Ascending aorta (tissue), 2 donors: ENCODE results near the gene C1QA. TPM values are rescaled to one million over a fixed set of nuclear protein-coding genes. Genes with fewer than 3 reads are reported as not detected.

Experiments used
- DNase-seq, 2 donors: peaks; one replicate each; pipeline ENCODE4 v3.0.0-alpha.2; 2019; ENCODE audit warnings: low spot score in 2 of 2
- H3K27ac ChIP-seq, 2 donors: fragments of 200-600 bp; sonication (generic); one replicate each; pipeline ENCODE4 v1.5.1; 2016 to 2017; ENCODE audit warnings: mild to moderate bottlenecking in 1 of 2
- H3K27me3 ChIP-seq: fragments of 200-600 bp; sonication (generic); one replicate; pipeline ENCODE4 v1.5.1; 2017
- H3K36me3 ChIP-seq, 2 donors: fragments of 200-600 bp; sonication (generic); one replicate each; pipeline ENCODE4 v1.5.1; 2016
- H3K4me1 ChIP-seq, 2 donors: fragments of 200-600 bp; sonication (generic); one replicate each; pipeline ENCODE4 v1.5.1; 2016 to 2017; ENCODE audit warnings: mild to moderate bottlenecking in 1 of 2
- H3K4me3 ChIP-seq, 2 donors: fragments of 200-600 bp; sonication (generic); one replicate each; pipeline ENCODE4 v1.5.1; 2016 to 2017; ENCODE audit warnings: mild to moderate bottlenecking in 1 of 2
- H3K9me3 ChIP-seq, 2 donors: fragments of 200-600 bp; sonication (generic); one replicate each; pipeline ENCODE4 v1.5.1; 2016
- intact Hi-C: fragments of 100-400 bp; cut with DNase I; formaldehyde crosslinking; loops from one replicate; pipeline ENCODE4 v1.15.1; 2023
- total RNA-seq: library from RNA; depleted of rRNA; stranded (reverse); fragments of >200 nt; gene quantifications from one replicate; pipeline ENCODE4 v1.1.0, GENCODE V29; 2016
- TF ChIP-seq, protein P1 (sequence below), 3 experiments: fragments of 200-600 bp in 2 of 3; fragments of 450-650 bp in 1 of 3; sonication (generic) in 2 of 3; IDR thresholded peaks; one replicate each; pipeline ENCODE4 v1.5.1; 2016 to 2019; ENCODE audit warnings: antibody characterized with exemption in 3 of 3, mild to moderate bottlenecking in 1 of 3, moderate library complexity in 1 of 3

Gene C1QA
- total RNA-seq, 1 donor from 2014 or later = 202 TPM

DNA sequence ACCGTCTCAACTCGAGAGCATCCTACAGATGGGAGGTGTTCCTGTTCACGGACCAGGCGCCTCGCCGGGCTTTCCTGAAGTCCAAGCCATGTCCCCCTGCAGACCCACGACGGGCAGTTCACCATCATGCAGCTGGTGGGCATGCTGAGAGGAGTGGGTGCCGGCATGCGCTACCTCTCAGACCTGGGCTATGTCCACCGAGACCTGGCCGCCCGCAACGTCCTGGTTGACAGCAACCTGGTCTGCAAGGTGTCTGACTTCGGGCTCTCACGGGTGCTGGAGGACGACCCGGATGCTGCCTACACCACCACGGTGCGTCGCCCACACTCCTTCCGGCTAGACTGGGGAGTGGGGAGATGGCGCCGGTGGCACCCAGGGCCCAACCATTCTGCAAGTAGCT is 37.7 kb upstream of the C1QA start:
- Histone ChIP-seq H3K4me3 (no peak overlapping the region), H3K27me3 (peaks cover 3% of the 10 kb centered on the region), H3K4me1 (no peaks in the 10 kb centered on the region), H3K36me3 (no peaks in the 10 kb centered on the region), H3K9me3 (no peaks in the 10 kb centered on the region), H3K27ac (no peak overlapping the region)
- no peak for DNase-seq
- intact Hi-C loops = no loop called here
- TF ChIP-seq, protein P1, sequence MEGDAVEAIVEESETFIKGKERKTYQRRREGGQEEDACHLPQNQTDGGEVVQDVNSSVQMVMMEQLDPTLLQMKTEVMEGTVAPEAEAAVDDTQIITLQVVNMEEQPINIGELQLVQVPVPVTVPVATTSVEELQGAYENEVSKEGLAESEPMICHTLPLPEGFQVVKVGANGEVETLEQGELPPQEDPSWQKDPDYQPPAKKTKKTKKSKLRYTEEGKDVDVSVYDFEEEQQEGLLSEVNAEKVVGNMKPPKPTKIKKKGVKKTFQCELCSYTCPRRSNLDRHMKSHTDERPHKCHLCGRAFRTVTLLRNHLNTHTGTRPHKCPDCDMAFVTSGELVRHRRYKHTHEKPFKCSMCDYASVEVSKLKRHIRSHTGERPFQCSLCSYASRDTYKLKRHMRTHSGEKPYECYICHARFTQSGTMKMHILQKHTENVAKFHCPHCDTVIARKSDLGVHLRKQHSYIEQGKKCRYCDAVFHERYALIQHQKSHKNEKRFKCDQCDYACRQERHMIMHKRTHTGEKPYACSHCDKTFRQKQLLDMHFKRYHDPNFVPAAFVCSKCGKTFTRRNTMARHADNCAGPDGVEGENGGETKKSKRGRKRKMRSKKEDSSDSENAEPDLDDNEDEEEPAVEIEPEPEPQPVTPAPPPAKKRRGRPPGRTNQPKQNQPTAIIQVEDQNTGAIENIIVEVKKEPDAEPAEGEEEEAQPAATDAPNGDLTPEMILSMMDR (IDR thresholded peaks at IDR 0.05) = no peak

DNA sequence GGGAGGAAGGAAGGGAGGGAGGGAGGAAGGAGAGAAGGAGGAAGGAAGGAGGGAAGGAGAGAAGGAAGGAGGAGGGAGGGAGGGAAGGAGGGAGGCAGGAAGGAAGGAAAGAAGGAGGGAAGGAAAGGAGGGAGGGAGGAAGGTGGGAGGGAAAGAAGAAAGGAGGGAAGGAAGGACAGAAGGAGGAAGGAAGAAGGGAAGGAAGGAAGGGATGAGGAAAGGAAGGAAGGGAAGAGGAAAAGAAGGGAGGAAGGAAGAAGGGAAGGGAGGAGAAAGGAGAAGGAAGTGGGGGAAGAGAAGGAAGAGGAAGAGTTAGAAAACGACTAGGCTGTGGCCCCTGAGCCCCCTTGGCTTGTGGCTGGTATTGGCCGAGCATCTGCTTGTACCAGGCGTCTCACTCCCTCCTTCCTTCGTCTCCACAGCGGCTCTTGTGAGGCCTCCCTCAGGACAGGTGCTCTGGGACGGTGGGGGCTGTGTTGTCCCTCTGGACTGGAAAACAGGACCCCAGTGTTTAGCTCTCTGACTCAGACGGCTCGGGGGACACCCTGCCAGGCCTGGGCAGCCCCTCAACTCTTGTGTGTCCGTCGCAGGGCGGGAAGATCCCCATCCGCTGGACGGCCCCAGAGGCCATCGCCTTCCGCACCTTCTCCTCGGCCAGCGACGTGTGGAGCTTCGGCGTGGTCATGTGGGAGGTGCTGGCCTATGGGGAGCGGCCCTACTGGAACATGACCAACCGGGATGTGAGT is 36.2 kb upstream of the C1QA start:
- peaks cover 3% of the 10 kb centered on the region for H3K27me3 ChIP-seq
- intact Hi-C loops = no loop called here

DNA sequence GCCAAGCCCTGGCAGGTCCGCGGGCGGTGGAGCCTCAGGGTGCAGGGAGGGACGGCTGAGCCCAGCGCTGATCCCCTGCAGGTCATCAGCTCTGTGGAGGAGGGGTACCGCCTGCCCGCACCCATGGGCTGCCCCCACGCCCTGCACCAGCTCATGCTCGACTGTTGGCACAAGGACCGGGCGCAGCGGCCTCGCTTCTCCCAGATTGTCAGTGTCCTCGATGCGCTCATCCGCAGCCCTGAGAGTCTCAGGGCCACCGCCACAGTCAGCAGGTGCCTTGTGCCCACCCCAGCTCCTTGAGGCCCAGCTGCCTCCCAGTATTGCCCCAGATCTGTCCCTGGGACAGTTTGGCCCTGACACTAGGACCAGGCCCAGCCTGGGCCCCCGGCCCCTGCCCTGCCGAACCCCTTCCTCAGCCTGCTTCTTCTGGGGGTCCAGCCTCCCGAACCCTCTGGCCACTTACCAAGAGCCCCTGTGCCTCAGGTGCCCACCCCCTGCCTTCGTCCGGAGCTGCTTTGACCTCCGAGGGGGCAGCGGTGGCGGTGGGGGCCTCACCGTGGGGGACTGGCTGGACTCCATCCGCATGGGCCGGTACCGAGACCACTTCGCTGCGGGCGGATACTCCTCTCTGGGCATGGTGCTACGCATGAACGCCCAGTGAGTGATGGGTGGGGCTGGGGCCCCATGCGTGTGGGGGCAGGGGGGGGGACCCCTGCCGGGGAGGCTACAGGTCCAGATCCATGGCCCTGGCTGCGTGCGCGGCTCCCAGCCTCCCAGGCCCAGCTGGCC is 35.4 kb upstream of the C1QA start:
- TF ChIP-seq, protein P1 (IDR thresholded peaks at IDR 0.05) = no peak
- H3K27me3 ChIP-seq = peaks cover 3% of the 10 kb centered on the region
- no peak for DNase-seq
- H3K9me3 ChIP-seq = no peaks in the 10 kb centered on the region
- no peak overlapping the region for H3K4me3 ChIP-seq
- intact Hi-C loops = no loop called here
- no peaks in the 10 kb centered on the region for H3K36me3 ChIP-seq
- no peaks in the 10 kb centered on the region for H3K4me1 ChIP-seq
- no peak overlapping the region for H3K27ac ChIP-seq

More for the DNA sequence above, 36.2 kb upstream of the C1QA start:
- Histone ChIP-seq H3K27ac (no peak overlapping the region), H3K36me3 (no peaks in the 10 kb centered on the region), H3K4me3 (no peak overlapping the region), H3K4me1 (no peaks in the 10 kb centered on the region), H3K9me3 (no peaks in the 10 kb centered on the region)
- no peak for DNase-seq
- TF ChIP-seq, protein P1 (IDR thresholded peaks at IDR 0.05) = no peak

DNA sequence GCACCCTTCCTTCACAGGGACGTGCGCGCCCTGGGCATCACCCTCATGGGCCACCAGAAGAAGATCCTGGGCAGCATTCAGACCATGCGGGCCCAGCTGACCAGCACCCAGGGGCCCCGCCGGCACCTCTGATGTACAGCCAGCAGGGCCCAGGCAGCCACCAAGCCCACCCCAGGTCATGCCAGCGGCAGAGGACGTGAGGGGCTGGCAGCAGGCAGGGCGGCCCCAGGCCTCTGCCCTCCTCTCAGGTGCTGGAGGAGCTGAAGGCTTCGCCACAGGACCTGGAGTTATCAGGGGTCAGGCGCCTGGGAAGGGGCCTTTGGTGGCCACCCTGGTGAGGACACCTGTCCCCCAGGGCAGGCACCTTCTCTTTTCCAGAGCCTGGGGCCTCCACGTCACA is 34.8 kb upstream of the C1QA start:
- Histone ChIP-seq H3K4me1 (no peaks in the 10 kb centered on the region), H3K9me3 (no peaks in the 10 kb centered on the region), H3K4me3 (no peak overlapping the region), H3K36me3 (no peaks in the 10 kb centered on the region), H3K27me3 (peaks cover 3% of the 10 kb centered on the region), H3K27ac (no peak overlapping the region)
- TF ChIP-seq, protein P1 (IDR thresholded peaks at IDR 0.05) = no peak
- intact Hi-C loops = no loop called here
- no peak for DNase-seq

DNA sequence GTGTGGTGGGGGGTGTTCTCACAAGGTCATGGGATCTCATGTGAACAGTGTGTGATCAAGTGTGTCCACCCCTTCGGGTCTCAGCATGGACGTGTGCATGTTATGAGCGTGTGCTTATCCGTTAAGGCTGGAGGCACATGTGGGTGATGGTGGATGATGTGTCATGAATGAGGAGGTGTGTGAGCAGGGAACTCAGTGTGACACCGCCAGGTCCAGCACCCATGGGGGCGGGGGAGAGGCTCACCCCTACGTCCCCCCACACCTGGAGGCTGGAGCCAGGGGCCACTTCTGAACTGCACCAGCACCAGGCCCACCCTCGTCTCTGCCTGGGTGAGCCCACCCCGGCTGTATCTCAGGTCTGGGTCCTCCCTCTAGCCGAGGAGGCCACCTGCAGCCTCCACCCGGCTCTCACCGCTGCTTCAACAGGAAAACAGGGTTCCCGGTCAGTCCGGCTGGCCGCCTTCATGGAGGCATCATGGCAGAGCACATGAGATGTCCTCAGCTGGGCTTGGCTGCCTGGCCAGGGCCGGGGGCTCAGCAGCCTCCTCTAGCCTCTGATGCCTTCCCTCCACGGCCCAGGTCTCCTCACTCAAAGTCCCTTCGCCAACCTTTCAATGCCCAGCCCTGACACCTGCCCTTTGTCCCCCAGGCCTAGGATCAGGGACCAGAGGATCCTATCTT is 34.2 kb upstream of the C1QA start:
- TF ChIP-seq, protein P1 (IDR thresholded peaks at IDR 0.05) = no peak
- Histone ChIP-seq H3K36me3 (no peaks in the 10 kb centered on the region), H3K4me3 (no peak overlapping the region), H3K4me1 (no peaks in the 10 kb centered on the region), H3K27me3 (peaks cover 3% of the 10 kb centered on the region), H3K9me3 (no peaks in the 10 kb centered on the region), H3K27ac (no peak overlapping the region)
- DNase-seq = no peak
- intact Hi-C loops = no loop called here
